GM18870 (cell line): Measurements from ENCODE around the gene USP35.
"Not testable (repeated sequence)": the region's sequence is repeated elsewhere in the genome, so short reads cannot be mapped to it uniquely, and the experiment has no call there.

Source experiments
- ATAC-seq: cut with Tn5 transposase; IDR thresholded peaks from one replicate; pipeline ENCODE4 v1.9.1; 2021; ENCODE audit warnings: moderate library complexity; ENCODE audit not compliant: unreplicated experiment

Gene USP35

GRCh38 chr11:78230161-78230877 is 41.6 kb downstream of the USP35 start:
- ATAC-seq: no peak

- ATAC-seq: no peak
Observed at GRCh38 chr11:78231962-78232501, 43.3 kb downstream of the USP35 start.

GRCh38 chr11:78233046-78233445 is 44.3 kb downstream of the USP35 start:
- not testable (repeated sequence) for ATAC-seq

- ATAC-seq: no peak
Observed at GRCh38 chr11:78234006-78234405, 45.3 kb downstream of the USP35 start.

GRCh38 chr11:78237293-78238046 is 48.8 kb downstream of the USP35 start:
- ATAC-seq: no peak

- ATAC-seq: no peak
Observed at GRCh38 chr11:78239781-78240180, 51.1 kb downstream of the USP35 start.

- ATAC-seq: no peak
Observed at GRCh38 chr11:78241475-78241874, 52.8 kb downstream of the USP35 start.

GRCh38 chr11:78244080-78244479 is 55.4 kb downstream of the USP35 start:
- no peak for ATAC-seq

- ATAC-seq: no peak
Observed at GRCh38 chr11:78244546-78245255, 56.0 kb downstream of the USP35 start.

GRCh38 chr11:78248191-78248590 is 59.5 kb downstream of the USP35 start:
- no peak for ATAC-seq

GRCh38 chr11:78248903-78249302 is 60.2 kb downstream of the USP35 start:
- no peak for ATAC-seq

GRCh38 chr11:78250099-78250498 is 61.4 kb downstream of the USP35 start:
- ATAC-seq: no peak

GRCh38 chr11:78251083-78251775 is 62.5 kb downstream of the USP35 start:
- ATAC-seq: no peak

GRCh38 chr11:78253797-78254196 is 65.1 kb downstream of the USP35 start:
- ATAC-seq: no peak

- ATAC-seq: no peak
Observed at GRCh38 chr11:78254268-78254667, 65.5 kb downstream of the USP35 start.

- ATAC-seq: no peak
Observed at GRCh38 chr11:78255919-78256318, 67.2 kb downstream of the USP35 start.

GRCh38 chr11:78256962-78257361 is 68.2 kb downstream of the USP35 start:
- no peak for ATAC-seq

GRCh38 chr11:78257654-78258053 is 68.9 kb downstream of the USP35 start:
- no peak for ATAC-seq

- ATAC-seq: no peak
Observed at GRCh38 chr11:78259777-78260487, 71.2 kb downstream of the USP35 start.

GRCh38 chr11:78261367-78261766 is 72.6 kb downstream of the USP35 start:
- no peak for ATAC-seq
